Skin epidermis (tissue), 12 donors: ENCODE results near the gene DHRS3.

Experiments used
- H3K27ac ChIP-seq, 21 experiments: fragments of 200-600 bp; sonication (generic) in 11 of 21; one replicate each; pipeline ENCODE4 v1.5.0; 2020; ENCODE audit warnings: mild to moderate bottlenecking in 3 of 21, inconsistent platforms in 2 of 21, moderate library complexity in 2 of 21
- H3K4me3 ChIP-seq, 7 experiments: fragments of 200-600 bp; sonication (generic) in 2 of 7; one replicate each; pipeline ENCODE4 v1.5.0; 2020; ENCODE audit warnings: inconsistent platforms in 2 of 7, mild to moderate bottlenecking in 2 of 7, moderate library complexity in 1 of 7

Gene DHRS3

GRCh38 chr1:12562955-12563576, 54.9 kb downstream of the DHRS3 start:
- Histone ChIP-seq H3K27ac (no peak overlapping the region), H3K4me3 (no peak overlapping the region)

GRCh38 chr1:12561121-12561520, 56.9 kb downstream of the DHRS3 start:
- no peak overlapping the region for H3K4me3 ChIP-seq
- H3K27ac ChIP-seq, result no peak overlapping the region

- Histone ChIP-seq H3K4me3 (no peak overlapping the region), H3K27ac (peak overlapping the region in 13 of 21 experiments; percentile 24 to 75 (median 47))
Observed at GRCh38 chr1:12556957-12557935, 60.8 kb downstream of the DHRS3 start.

GRCh38 chr1:12556368-12556930, 61.6 kb downstream of the DHRS3 start:
- H3K27ac ChIP-seq, result peak overlapping the region in 13 of 21 experiments; percentile 24 to 75 (median 47)
- no peak overlapping the region for H3K4me3 ChIP-seq

DNA sequence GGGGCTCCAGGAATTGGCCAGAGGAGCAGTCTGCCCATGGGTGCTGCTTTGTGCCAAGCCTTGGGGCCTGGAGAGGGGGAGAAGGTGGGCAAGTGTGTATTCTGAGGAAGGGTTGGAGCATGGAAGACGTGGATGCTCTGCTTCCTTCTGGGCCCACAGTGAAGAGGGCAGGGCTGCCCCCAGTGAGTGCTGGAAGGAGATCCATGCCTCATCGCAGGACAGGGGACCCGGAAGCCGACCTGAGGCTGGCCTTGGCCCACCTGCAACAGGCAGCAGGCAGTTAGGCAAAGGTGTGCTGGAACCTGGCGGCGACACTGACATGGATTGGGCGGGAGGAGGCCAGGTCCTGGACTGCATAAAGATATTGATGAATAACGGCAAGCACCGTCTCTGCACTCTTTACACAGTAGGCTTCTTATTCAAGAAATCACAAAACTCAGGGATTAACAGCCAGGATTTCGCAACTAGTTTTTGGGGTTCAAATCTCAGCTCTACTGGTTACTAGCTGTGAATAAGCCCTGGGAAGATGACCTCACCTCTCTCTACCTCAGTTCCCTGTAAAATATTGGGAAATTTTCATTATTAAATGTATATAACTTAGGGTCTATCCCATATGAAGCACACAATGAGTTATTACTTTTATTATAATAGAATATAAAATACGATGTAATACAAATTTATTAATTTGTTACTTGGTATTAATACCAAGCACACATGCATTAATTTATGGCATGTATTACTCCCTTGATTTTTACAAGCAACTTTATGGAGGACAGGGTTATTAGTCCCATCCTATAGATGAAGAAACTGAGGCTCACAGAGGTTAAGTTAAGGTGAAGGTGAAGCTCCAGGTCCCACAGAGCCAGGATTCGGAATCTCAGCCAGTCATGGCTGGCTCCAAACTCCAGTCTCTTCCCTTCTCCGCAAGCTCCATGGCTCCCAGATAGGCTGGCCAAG, 62.3 kb downstream of the DHRS3 start:
- H3K4me3 ChIP-seq, result no peak overlapping the region
- peak overlapping the region in 10 of 21 experiments; percentile 24 to 75 (median 48) for H3K27ac ChIP-seq

DNA sequence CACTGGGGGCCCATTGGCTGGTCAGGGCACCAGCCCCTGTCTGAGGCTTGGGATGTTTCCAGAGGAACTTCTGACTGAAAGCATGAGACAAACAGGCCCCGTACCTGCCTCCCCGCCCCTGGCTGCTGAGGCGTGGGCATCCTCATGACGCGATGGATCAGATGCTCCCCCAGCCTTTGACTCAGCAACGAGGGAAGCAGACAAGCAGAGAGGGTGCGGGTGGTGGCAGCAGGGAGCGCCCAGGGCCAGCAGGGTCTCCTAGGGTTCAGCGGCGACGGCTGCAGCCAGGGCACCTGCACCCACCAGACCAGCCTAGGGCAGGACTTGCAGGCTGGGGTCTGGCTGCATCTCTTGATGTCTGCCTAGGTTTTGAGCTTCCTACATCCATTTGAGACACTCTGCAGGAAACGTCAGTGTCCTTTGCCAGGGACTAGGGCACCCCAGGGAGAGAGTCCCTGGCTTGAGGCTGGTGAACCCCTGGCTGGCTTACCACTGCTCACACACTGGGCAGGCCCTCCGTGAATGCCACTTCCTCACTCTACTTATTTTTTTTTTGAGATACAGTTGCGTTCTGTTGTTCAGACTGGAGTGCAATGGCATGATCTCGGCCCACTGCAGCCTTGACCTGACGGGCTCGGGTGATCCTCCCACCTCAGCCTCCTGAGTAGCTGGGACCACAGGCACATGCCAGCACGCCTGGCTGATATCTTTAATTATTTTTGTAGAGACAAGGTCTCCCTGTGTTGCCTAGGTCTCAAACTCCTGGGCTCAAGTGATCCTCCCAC, 63.3 kb downstream of the DHRS3 start:
- Histone ChIP-seq H3K27ac (peak overlapping the region in 1 of 21 experiments; percentile 31), H3K4me3 (no peak overlapping the region)

DNA sequence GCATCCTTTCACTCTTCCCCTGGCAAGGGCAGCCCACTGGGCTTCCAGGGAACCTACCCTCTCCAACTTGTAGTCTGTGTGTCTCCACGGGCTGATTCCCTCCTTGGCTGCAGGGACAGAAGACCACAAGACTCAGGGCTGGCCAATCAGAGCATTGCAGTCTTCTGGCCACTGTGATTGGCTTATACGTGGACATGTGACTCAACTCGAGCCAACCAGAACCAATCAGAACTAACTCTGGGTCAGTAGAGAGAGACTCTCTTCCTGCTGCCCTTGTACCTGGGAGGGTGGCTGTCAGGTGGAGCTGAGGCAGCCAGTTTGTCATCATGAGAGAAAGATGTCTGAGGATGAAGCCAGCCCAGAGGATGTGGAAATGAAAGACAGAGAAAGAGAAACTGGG, 64.0 kb downstream of the DHRS3 start:
- no peak overlapping the region for H3K4me3 ChIP-seq
- peak overlapping the region in 3 of 21 experiments; percentile 49 to 57 (median 53) for H3K27ac ChIP-seq

DNA sequence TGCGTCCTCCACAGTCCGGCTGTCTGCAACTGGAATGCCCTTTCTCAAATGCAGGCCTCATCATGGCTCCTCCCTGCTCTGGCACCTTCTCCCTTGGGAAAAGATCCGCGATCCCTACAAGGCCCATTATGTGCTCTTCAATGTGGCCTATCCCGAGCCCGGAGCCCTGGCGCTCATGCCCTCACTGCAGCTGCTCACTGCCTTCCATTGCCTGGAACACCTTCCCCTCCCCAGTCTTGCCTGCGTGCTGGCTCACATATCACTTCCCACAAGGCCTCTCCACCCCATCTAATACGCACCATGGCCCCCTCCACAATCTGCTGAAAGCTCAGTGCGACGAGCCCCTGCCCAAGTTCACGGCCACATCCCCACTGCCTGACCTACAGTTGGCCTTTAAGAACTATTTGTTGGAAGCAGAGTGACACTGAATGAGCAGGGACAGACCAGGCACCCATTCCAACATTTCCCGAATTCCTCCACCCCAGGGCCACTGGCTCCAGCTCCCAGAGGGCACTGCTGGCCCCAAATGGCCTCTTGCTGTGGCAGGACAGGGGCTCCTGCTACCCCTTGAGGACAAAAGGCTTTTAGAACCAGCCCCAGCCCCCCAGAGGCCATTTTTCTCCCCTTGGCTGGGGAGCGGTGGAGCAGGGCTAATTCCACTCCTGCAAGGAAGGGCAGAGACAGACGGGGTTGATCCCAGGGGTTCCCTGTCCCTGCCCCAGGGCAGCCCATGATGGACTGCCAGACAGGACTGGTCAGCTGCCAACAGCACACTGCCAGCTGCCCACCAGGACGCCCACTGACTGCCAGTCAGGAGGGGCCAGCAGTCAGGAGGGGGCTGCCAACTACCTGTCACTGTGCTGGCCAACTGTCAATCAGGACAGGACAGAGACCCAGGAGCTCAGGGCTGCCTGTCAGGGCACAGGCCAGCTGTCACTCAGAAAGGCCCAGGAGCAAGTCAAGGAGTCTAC, 64.8 kb downstream of the DHRS3 start:
- Histone ChIP-seq H3K27ac (peak overlapping the region in 4 of 21 experiments; percentile 49 to 57 (median 55)), H3K4me3 (no peak overlapping the region)

DNA sequence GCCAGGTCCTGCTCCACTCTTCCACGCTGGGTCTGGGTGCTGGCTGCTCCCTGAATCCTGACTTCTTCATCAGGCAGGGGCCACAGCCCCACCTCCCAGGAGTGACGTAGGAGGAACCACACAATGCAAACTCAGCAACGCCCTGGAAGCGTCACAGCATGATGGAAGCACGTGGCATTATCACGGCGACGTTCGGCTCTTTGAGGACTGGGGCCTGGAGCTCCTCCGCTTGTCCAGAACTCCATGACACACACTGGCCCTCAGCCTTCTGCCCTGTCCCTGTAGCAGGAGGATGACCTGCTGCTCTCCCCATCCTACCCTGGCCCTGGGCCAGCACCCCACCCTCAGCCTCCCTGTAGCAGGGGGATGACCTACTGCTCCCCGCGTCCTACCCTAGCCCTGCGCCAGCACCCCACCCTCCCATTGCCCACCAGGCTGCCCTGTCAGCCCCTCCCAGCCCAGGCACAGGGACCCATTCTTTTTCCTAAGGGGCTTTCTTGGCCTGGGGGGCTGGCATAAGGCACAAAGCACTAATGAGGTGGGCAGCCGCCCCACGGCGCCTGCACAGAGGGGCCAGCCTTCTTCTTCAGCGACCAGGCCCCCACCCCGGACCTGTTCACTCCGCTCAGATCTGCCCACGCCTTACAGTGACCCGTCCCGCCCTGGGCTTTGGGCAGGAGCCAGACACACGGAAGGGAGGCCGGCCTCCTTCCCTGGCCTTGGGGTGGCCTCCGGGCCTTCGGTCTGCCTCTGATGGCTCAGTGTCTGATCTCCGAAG, 65.7 kb downstream of the DHRS3 start:
- H3K4me3 ChIP-seq, result no peak overlapping the region
- H3K27ac ChIP-seq, result peak overlapping the region in 2 of 21 experiments; percentile 32 to 53

- Histone ChIP-seq H3K4me3 (no peak overlapping the region), H3K27ac (no peak overlapping the region)
Observed at GRCh38 chr1:12551584-12551983, 66.4 kb downstream of the DHRS3 start.

- peak overlapping the region in 13 of 21 experiments; percentile 6 to 84 (median 59) for H3K27ac ChIP-seq
Observed at GRCh38 chr1:12549460-12550349, 68.3 kb downstream of the DHRS3 start.

DNA sequence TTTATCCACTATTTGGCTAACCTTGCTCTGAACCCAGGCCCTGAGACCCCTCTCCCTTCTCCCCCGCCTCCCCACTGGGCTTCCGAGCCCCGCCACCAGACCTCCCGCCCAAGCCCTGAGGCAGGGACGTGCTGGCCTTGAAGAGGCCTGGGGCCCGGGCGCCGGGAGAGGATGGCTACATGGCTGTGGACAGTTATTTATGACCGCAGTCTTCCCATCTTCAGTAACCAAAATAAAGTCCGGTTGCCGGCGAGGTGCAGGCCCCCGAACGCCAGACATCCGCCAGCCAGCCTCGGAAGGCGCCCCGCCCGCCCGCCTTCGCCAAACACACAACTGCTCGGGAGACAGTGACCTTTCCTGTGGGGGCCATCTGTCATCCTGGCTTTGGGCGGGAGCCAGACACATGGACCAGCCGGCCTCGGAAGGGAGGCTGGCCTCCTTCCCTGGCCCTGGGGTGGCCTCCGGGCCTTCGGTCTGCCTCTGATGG, 69.0 kb downstream of the DHRS3 start:
- Histone ChIP-seq H3K27ac (peak overlapping the region in 12 of 21 experiments; percentile 6 to 84 (median 60)), H3K4me3 (no peak overlapping the region)

More at GRCh38 chr1:12549460-12550349, 68.3 kb downstream of the DHRS3 start:
- peak overlapping the region in 1 of 7 experiments; percentile 13 for H3K4me3 ChIP-seq

GRCh38 chr1:12548279-12548972, 69.6 kb downstream of the DHRS3 start:
- H3K27ac ChIP-seq, result peak overlapping the region in 9 of 21 experiments; percentile 50 to 84 (median 64)
- no peak overlapping the region for H3K4me3 ChIP-seq

DNA sequence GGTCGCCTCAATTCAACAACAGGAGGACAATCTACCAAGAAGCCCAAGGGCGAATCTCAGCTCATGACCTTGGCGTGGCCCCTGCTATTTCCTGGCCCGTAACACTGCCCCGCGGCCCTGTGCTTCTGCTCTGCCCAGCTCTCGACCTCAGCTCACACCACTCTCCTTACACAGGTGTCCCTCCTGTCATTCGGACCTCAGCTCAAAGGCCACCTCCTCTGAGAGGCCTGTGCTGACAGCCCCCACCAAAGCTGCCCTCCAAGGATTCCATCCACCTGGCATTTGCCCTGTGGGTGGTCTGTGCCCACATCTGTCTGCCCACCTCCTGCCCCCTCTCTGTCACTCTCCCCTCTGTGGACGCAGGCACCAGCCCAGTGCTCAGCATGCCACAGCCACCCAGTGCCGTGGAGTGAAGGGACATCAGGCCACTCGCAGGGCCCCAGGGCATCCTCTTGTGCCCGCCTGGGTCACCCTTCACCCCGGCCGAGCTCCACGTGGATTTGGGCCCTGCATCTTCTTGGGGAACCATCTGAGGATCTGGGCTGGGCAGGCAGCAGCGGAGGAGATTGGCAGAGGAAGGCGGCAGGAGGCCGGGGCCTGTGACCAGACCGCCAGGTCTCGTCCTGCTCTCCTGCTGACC, 70.3 kb downstream of the DHRS3 start:
- no peak overlapping the region for H3K4me3 ChIP-seq
- peak overlapping the region in 6 of 21 experiments; percentile 59 to 84 (median 77) for H3K27ac ChIP-seq
